ENCODE measurements around the gene GPBP1L1.

Gene GPBP1L1

GRCh38 chr1:45594412-45594811 lies 91.9 kb downstream of the GPBP1L1 start:
- peaks cover 22 to 56% (median 23%) of the 10 kb centered on the region in 3 donors for H3K36me3 ChIP-seq

GRCh38 chr1:45589861-45590260 lies 96.5 kb downstream of the GPBP1L1 start:
- no peaks in the 10 kb centered on the region for H3K27me3 ChIP-seq
- peak overlapping the region in 1 of 2 donors; percentile 21 for H3K4me3 ChIP-seq
- no peak for DNase-seq
- H3K9me3 ChIP-seq, result no peaks in the 10 kb centered on the region
- peaks cover 0 to 37% (median 13%) of the 10 kb centered on the region in 4 donors for H3K4me1 ChIP-seq
- peaks cover 19 to 35% (median 21%) of the 10 kb centered on the region in 3 donors for H3K36me3 ChIP-seq
- no peak overlapping the region for H3K27ac ChIP-seq
- intact Hi-C loops (cut with DNase I; ENCODE audit: low total_unique reads), result no loop called here
- no peak for TF ChIP-seq CTCF (IDR thresholded peaks at IDR 0.05)

More at GRCh38 chr1:45594412-45594811, 91.9 kb downstream of the GPBP1L1 start:
- intact Hi-C loops (cut with DNase I; ENCODE audit: low total_unique reads), result no loop called here
- Histone ChIP-seq H3K4me3 (no peak overlapping the region), H3K27me3 (no peaks in the 10 kb centered on the region), H3K9me3 (no peaks in the 10 kb centered on the region), H3K27ac (no peak overlapping the region), H3K4me1 (peaks cover 0 to 15% (median 2%) of the 10 kb centered on the region in 4 donors)
- no peak for DNase-seq
- TF ChIP-seq CTCF (IDR thresholded peaks at IDR 0.05), result no peak

- Histone ChIP-seq H3K27ac (no peak overlapping the region), H3K36me3 (peaks cover under 1 to 7% (median 5%) of the 10 kb centered on the region in 3 donors), H3K4me3 (no peak overlapping the region), H3K4me1 (peaks cover 0 to 44% (median 16%) of the 10 kb centered on the region in 4 donors), H3K9me3 (no peaks in the 10 kb centered on the region), H3K27me3 (no peaks in the 10 kb centered on the region)
- DNase-seq, result no peak
- intact Hi-C loops (cut with DNase I; ENCODE audit: low total_unique reads), result no loop called here
- no peak for TF ChIP-seq CTCF (IDR thresholded peaks at IDR 0.05)
Measured at GRCh38 chr1:45586769-45587168, 99.6 kb downstream of the GPBP1L1 start.

- H3K36me3 ChIP-seq, result no peaks in the 10 kb centered on the region
- DNase-seq, result no peak
- intact Hi-C loops (cut with DNase I; ENCODE audit: low total_unique reads), result no loop called here
- peaks cover 0 to 38% (median 15%) of the 10 kb centered on the region in 4 donors for H3K4me1 ChIP-seq
- H3K27ac ChIP-seq, result peak overlapping the region; percentile 92 to 97
- H3K4me3 ChIP-seq, result peak overlapping the region; percentile 89 to 97
- no peaks in the 10 kb centered on the region for H3K9me3 ChIP-seq
- H3K27me3 ChIP-seq, result no peaks in the 10 kb centered on the region
- TF ChIP-seq CTCF (IDR thresholded peaks at IDR 0.05), result no peak
Measured at GRCh38 chr1:45585496-45586075, 100.7 kb downstream of the GPBP1L1 start.

- Histone ChIP-seq H3K4me1 (peaks cover 0 to 34% (median 15%) of the 10 kb centered on the region in 4 donors), H3K9me3 (no peaks in the 10 kb centered on the region), H3K27me3 (no peaks in the 10 kb centered on the region), H3K4me3 (peak overlapping the region; percentile 89 to 97), H3K36me3 (no peaks in the 10 kb centered on the region), H3K27ac (peak overlapping the region; percentile 92 to 97)
- TF ChIP-seq CTCF (IDR thresholded peaks at IDR 0.05), result no peak
- DNase-seq, result no peak
- intact Hi-C loops (cut with DNase I; ENCODE audit: low total_unique reads), result no loop called here
Measured at GRCh38 chr1:45585110-45585426, 101.3 kb downstream of the GPBP1L1 start.
